Hepatic stellate cell (primary cell): ENCODE results near the gene CYP11A1.

ENCODE experiments used
- DNase-seq: peaks from one replicate; pipeline ENCODE4 v3.0.0; 2011; ENCODE audit warnings: low spot score

Gene CYP11A1

GRCh38 chr15:74367296-74367854 is at the start of gene CYP11A1:
TSS of gene CYP11A1 (minus strand) at chr15:74367646. CDS start at chr15:74367585, 61 bp downstream.
- peak; percentile 3 for DNase-seq

GRCh38 chr15:74417225-74417624 is 49.8 kb upstream of the CYP11A1 start:
- DNase-seq = peak; percentile 87

- no peak for DNase-seq
Measured at GRCh38 chr15:74415966-74416916, 48.8 kb upstream of the CYP11A1 start.

- no peak for DNase-seq
Measured at GRCh38 chr15:74414603-74415338, 47.3 kb upstream of the CYP11A1 start.

- no peak for DNase-seq
Measured at GRCh38 chr15:74414081-74414580, 46.7 kb upstream of the CYP11A1 start.

- DNase-seq = no peak
Measured at GRCh38 chr15:74413350-74414080, 46.1 kb upstream of the CYP11A1 start.

GRCh38 chr15:74412159-74412558 is 44.7 kb upstream of the CYP11A1 start:
- no peak for DNase-seq

- DNase-seq = no peak
Measured at GRCh38 chr15:74411686-74412085, 44.2 kb upstream of the CYP11A1 start.

GRCh38 chr15:74410502-74410901 is 43.1 kb upstream of the CYP11A1 start:
- no peak for DNase-seq

GRCh38 chr15:74409225-74409624 is 41.8 kb upstream of the CYP11A1 start:
- no peak for DNase-seq

GRCh38 chr15:74408815-74409214 is 41.4 kb upstream of the CYP11A1 start:
- DNase-seq = no peak

- DNase-seq = no peak
Measured at GRCh38 chr15:74408385-74408784, 40.9 kb upstream of the CYP11A1 start.

GRCh38 chr15:74406992-74407705 is 39.7 kb upstream of the CYP11A1 start:
- peak; percentile 98 for DNase-seq

- no peak for DNase-seq
Measured at GRCh38 chr15:74406517-74406916, 39.1 kb upstream of the CYP11A1 start.

GRCh38 chr15:74405823-74406222 is 38.4 kb upstream of the CYP11A1 start:
- peak; percentile 69 for DNase-seq

- no peak for DNase-seq
Measured at GRCh38 chr15:74403991-74404563, 36.6 kb upstream of the CYP11A1 start.

GRCh38 chr15:74403588-74403919 is 36.1 kb upstream of the CYP11A1 start:
- DNase-seq = no peak

- no peak for DNase-seq
Measured at GRCh38 chr15:74402873-74403587, 35.6 kb upstream of the CYP11A1 start.

- DNase-seq = no peak
Measured at GRCh38 chr15:74402337-74402841, 34.9 kb upstream of the CYP11A1 start.
